ENCODE measurements around the gene BCAR3.

BCAR3 gene

GRCh38 chr1:93531193-93531592, 150.4 kb downstream of the BCAR3 start:
- Histone ChIP-seq H3K27me3 (ENCODE audit: control insufficient read depth in 5 of 5, insufficient read depth in 4 of 5, low read length in 5 of 5) (no peaks in the 10 kb centered on the region), H3K4me3 (ENCODE audit: low read depth in 1 of 5, low read length in 5 of 5) (no peak overlapping the region), H3K27ac (ENCODE audit: low read depth, low read length) (no peak overlapping the region)

GRCh38 chr1:93528412-93528811, 153.2 kb downstream of the BCAR3 start:
- no peaks in the 10 kb centered on the region for H3K27me3 ChIP-seq (ENCODE audit: control insufficient read depth in 5 of 5, insufficient read depth in 4 of 5, low read length in 5 of 5)
- no peaks in the 10 kb centered on the region for H3K9me3 ChIP-seq (ENCODE audit: control insufficient read depth in 5 of 5, low read length in 5 of 5)
- H3K4me3 ChIP-seq (ENCODE audit: low read depth in 1 of 5, low read length in 5 of 5) = no peak overlapping the region
- peaks cover 0 to 15% (median 3%) of the 10 kb centered on the region in 5 donors for H3K36me3 ChIP-seq (ENCODE audit: control insufficient read depth in 5 of 5, insufficient read depth in 5 of 5, low read length in 5 of 5)
- no peaks in the 10 kb centered on the region for H3K4me1 ChIP-seq (ENCODE audit: control insufficient read depth in 5 of 5, insufficient read depth in 5 of 5, low read length in 5 of 5)
- H3K27ac ChIP-seq (ENCODE audit: low read depth, low read length) = no peak overlapping the region
- no peak overlapping the region for H3K9ac ChIP-seq (ENCODE audit: low read length in 5 of 5)

More at GRCh38 chr1:93531193-93531592, 150.4 kb downstream of the BCAR3 start:
- Histone ChIP-seq H3K9me3 (ENCODE audit: control insufficient read depth in 5 of 5, low read length in 5 of 5) (no peaks in the 10 kb centered on the region), H3K36me3 (ENCODE audit: control insufficient read depth in 5 of 5, insufficient read depth in 5 of 5, low read length in 5 of 5) (peaks cover 0 to 19% (median 3%) of the 10 kb centered on the region in 5 donors), H3K9ac (ENCODE audit: low read length in 5 of 5) (no peak overlapping the region), H3K4me1 (ENCODE audit: control insufficient read depth in 5 of 5, insufficient read depth in 5 of 5, low read length in 5 of 5) (no peaks in the 10 kb centered on the region)

- Histone ChIP-seq H3K36me3 (ENCODE audit: control insufficient read depth in 5 of 5, insufficient read depth in 5 of 5, low read length in 5 of 5) (peaks cover 0 to 15% (median 0%) of the 10 kb centered on the region in 5 donors), H3K27ac (ENCODE audit: low read depth, low read length) (no peak overlapping the region), H3K4me3 (ENCODE audit: low read depth in 1 of 5, low read length in 5 of 5) (no peak overlapping the region), H3K9me3 (ENCODE audit: control insufficient read depth in 5 of 5, low read length in 5 of 5) (no peaks in the 10 kb centered on the region), H3K9ac (ENCODE audit: low read length in 5 of 5) (no peak overlapping the region), H3K27me3 (ENCODE audit: control insufficient read depth in 5 of 5, insufficient read depth in 4 of 5, low read length in 5 of 5) (no peaks in the 10 kb centered on the region), H3K4me1 (ENCODE audit: control insufficient read depth in 5 of 5, insufficient read depth in 5 of 5, low read length in 5 of 5) (peaks cover 0 to 3% (median 0%) of the 10 kb centered on the region in 5 donors)
Observed at GRCh38 chr1:93526431-93526830, 155.2 kb downstream of the BCAR3 start.

GRCh38 chr1:93525431-93525830, 156.2 kb downstream of the BCAR3 start:
- Histone ChIP-seq H3K9ac (ENCODE audit: low read length in 5 of 5) (no peak overlapping the region), H3K9me3 (ENCODE audit: control insufficient read depth in 5 of 5, low read length in 5 of 5) (no peaks in the 10 kb centered on the region), H3K27ac (ENCODE audit: low read depth, low read length) (no peak overlapping the region), H3K36me3 (ENCODE audit: control insufficient read depth in 5 of 5, insufficient read depth in 5 of 5, low read length in 5 of 5) (peaks cover 0 to 12% (median 0%) of the 10 kb centered on the region in 5 donors), H3K4me3 (ENCODE audit: low read depth in 1 of 5, low read length in 5 of 5) (no peak overlapping the region), H3K4me1 (ENCODE audit: control insufficient read depth in 5 of 5, insufficient read depth in 5 of 5, low read length in 5 of 5) (peaks cover 0 to 3% (median 0%) of the 10 kb centered on the region in 5 donors), H3K27me3 (ENCODE audit: control insufficient read depth in 5 of 5, insufficient read depth in 4 of 5, low read length in 5 of 5) (no peaks in the 10 kb centered on the region)

- H3K36me3 ChIP-seq (ENCODE audit: control insufficient read depth in 5 of 5, insufficient read depth in 5 of 5, low read length in 5 of 5) = peaks cover 0 to 8% (median 0%) of the 10 kb centered on the region in 5 donors
- no peaks in the 10 kb centered on the region for H3K9me3 ChIP-seq (ENCODE audit: control insufficient read depth in 5 of 5, low read length in 5 of 5)
- peaks cover 0 to 3% (median 0%) of the 10 kb centered on the region in 5 donors for H3K4me1 ChIP-seq (ENCODE audit: control insufficient read depth in 5 of 5, insufficient read depth in 5 of 5, low read length in 5 of 5)
- H3K9ac ChIP-seq (ENCODE audit: low read length in 5 of 5) = no peak overlapping the region
- no peak overlapping the region for H3K27ac ChIP-seq (ENCODE audit: low read depth, low read length)
- H3K27me3 ChIP-seq (ENCODE audit: control insufficient read depth in 5 of 5, insufficient read depth in 4 of 5, low read length in 5 of 5) = no peaks in the 10 kb centered on the region
- no peak overlapping the region for H3K4me3 ChIP-seq (ENCODE audit: low read depth in 1 of 5, low read length in 5 of 5)
Observed at GRCh38 chr1:93522721-93523120, 158.9 kb downstream of the BCAR3 start.

GRCh38 chr1:93521618-93522017, 160.0 kb downstream of the BCAR3 start:
- no peaks in the 10 kb centered on the region for H3K27me3 ChIP-seq (ENCODE audit: control insufficient read depth in 5 of 5, insufficient read depth in 4 of 5, low read length in 5 of 5)
- H3K9ac ChIP-seq (ENCODE audit: low read length in 5 of 5) = no peak overlapping the region
- H3K4me3 ChIP-seq (ENCODE audit: low read depth in 1 of 5, low read length in 5 of 5) = no peak overlapping the region
- no peaks in the 10 kb centered on the region for H3K9me3 ChIP-seq (ENCODE audit: control insufficient read depth in 5 of 5, low read length in 5 of 5)
- peaks cover 0 to 8% (median 0%) of the 10 kb centered on the region in 5 donors for H3K36me3 ChIP-seq (ENCODE audit: control insufficient read depth in 5 of 5, insufficient read depth in 5 of 5, low read length in 5 of 5)
- H3K27ac ChIP-seq (ENCODE audit: low read depth, low read length) = no peak overlapping the region
- H3K4me1 ChIP-seq (ENCODE audit: control insufficient read depth in 5 of 5, insufficient read depth in 5 of 5, low read length in 5 of 5) = peaks cover 0 to 3% (median 0%) of the 10 kb centered on the region in 5 donors

- peaks cover 0 to 8% (median 0%) of the 10 kb centered on the region in 5 donors for H3K36me3 ChIP-seq (ENCODE audit: control insufficient read depth in 5 of 5, insufficient read depth in 5 of 5, low read length in 5 of 5)
- no peak overlapping the region for H3K9ac ChIP-seq (ENCODE audit: low read length in 5 of 5)
- H3K27me3 ChIP-seq (ENCODE audit: control insufficient read depth in 5 of 5, insufficient read depth in 4 of 5, low read length in 5 of 5) = no peaks in the 10 kb centered on the region
- no peak overlapping the region for H3K4me3 ChIP-seq (ENCODE audit: low read depth in 1 of 5, low read length in 5 of 5)
- no peak overlapping the region for H3K27ac ChIP-seq (ENCODE audit: low read depth, low read length)
- H3K4me1 ChIP-seq (ENCODE audit: control insufficient read depth in 5 of 5, insufficient read depth in 5 of 5, low read length in 5 of 5) = peaks cover 0 to 3% (median 0%) of the 10 kb centered on the region in 5 donors
- H3K9me3 ChIP-seq (ENCODE audit: control insufficient read depth in 5 of 5, low read length in 5 of 5) = no peaks in the 10 kb centered on the region
Observed at GRCh38 chr1:93519199-93519829, 162.3 kb downstream of the BCAR3 start.

GRCh38 chr1:93518516-93518915, 163.1 kb downstream of the BCAR3 start:
- Histone ChIP-seq H3K9ac (ENCODE audit: low read length in 5 of 5) (no peak overlapping the region), H3K4me1 (ENCODE audit: control insufficient read depth in 5 of 5, insufficient read depth in 5 of 5, low read length in 5 of 5) (peaks cover 0 to 3% (median 0%) of the 10 kb centered on the region in 5 donors), H3K27me3 (ENCODE audit: control insufficient read depth in 5 of 5, insufficient read depth in 4 of 5, low read length in 5 of 5) (no peaks in the 10 kb centered on the region), H3K27ac (ENCODE audit: low read depth, low read length) (no peak overlapping the region), H3K36me3 (ENCODE audit: control insufficient read depth in 5 of 5, insufficient read depth in 5 of 5, low read length in 5 of 5) (peaks cover 0 to 8% (median 0%) of the 10 kb centered on the region in 5 donors), H3K9me3 (ENCODE audit: control insufficient read depth in 5 of 5, low read length in 5 of 5) (no peaks in the 10 kb centered on the region), H3K4me3 (ENCODE audit: low read depth in 1 of 5, low read length in 5 of 5) (no peak overlapping the region)

- Histone ChIP-seq H3K27ac (ENCODE audit: low read depth, low read length) (no peak overlapping the region), H3K4me1 (ENCODE audit: control insufficient read depth in 5 of 5, insufficient read depth in 5 of 5, low read length in 5 of 5) (no peaks in the 10 kb centered on the region), H3K9me3 (ENCODE audit: control insufficient read depth in 5 of 5, low read length in 5 of 5) (no peaks in the 10 kb centered on the region), H3K27me3 (ENCODE audit: control insufficient read depth in 5 of 5, insufficient read depth in 4 of 5, low read length in 5 of 5) (no peaks in the 10 kb centered on the region), H3K9ac (ENCODE audit: low read length in 5 of 5) (no peak overlapping the region), H3K4me3 (ENCODE audit: low read depth in 1 of 5, low read length in 5 of 5) (no peak overlapping the region), H3K36me3 (ENCODE audit: control insufficient read depth in 5 of 5, insufficient read depth in 5 of 5, low read length in 5 of 5) (peaks cover 0 to 2% (median 0%) of the 10 kb centered on the region in 5 donors)
Observed at GRCh38 chr1:93516164-93516563, 165.5 kb downstream of the BCAR3 start.

Measured in subcutaneous abdominal adipose tissue (tissue), 5 donors.